ENCODE data around the gene ALDH1A1.

GRCh38 chr9:72985746-72986145, 32.9 kb upstream of the ALDH1A1 start:
- TF ChIP-seq CTCF (conservative IDR thresholded peaks at IDR 0.05; ENCODE audit: low read depth, low read length), result no peak
- no peak for TF ChIP-seq EZH2 (IDR thresholded peaks at IDR 0.05; ENCODE audit: borderline replicate concordance, low read depth, low read length, poor library complexity, severe bottlenecking)
